CD14-positive monocyte (primary cell): ENCODE results near the gene EFCAB13. TPM values are rescaled to one million over a fixed set of nuclear protein-coding genes. Genes with fewer than 3 reads are reported as not detected.

Source experiments
- DNase-seq, 3 donors: peaks; one replicate each; pipeline ENCODE4 v3.0.0-alpha.2; 2011 to 2022
- H2AFZ ChIP-seq: 2 replicates; pipeline ENCODE4 v1.6.0; 2012; ENCODE audit warnings: mild to moderate bottlenecking, low read depth, low read length, inconsistent platforms; ENCODE audit not compliant: insufficient read depth, poor library complexity, severe bottlenecking
- H3K27ac ChIP-seq, 2 donors: 1 replicate in 1 of 2; 2 replicates in 1 of 2; pipeline ENCODE4 v1.5.1; 2012 to 2013; ENCODE audit warnings: low read length in 2 of 2, control low read depth in 1 of 2, inconsistent platforms in 1 of 2, low read depth in 1 of 2, mild to moderate bottlenecking in 1 of 2
- H3K27me3 ChIP-seq, 2 donors: one replicate each; pipeline versions ENCODE4 v1.6.0 to v1.6.1; 2011 to 2013; ENCODE audit warnings: low read length in 2 of 2; ENCODE audit not compliant: control insufficient read depth in 2 of 2, insufficient read depth in 2 of 2
- H3K36me3 ChIP-seq, 2 donors: replicated peaks in 1 of 2; 1 replicate in 1 of 2; 2 replicates in 1 of 2; pipeline versions ENCODE4 v1.5.1 to v1.6.1; 2012 to 2013; ENCODE audit warnings: low read length in 2 of 2, control low read depth in 1 of 2, inconsistent platforms in 1 of 2, mild to moderate bottlenecking in 1 of 2; ENCODE audit not compliant: insufficient read depth in 2 of 2, control insufficient read depth in 1 of 2
- H3K4me1 ChIP-seq, 2 donors: 1 replicate in 1 of 2; 2 replicates in 1 of 2; pipeline versions ENCODE4 v1.5.1 to v1.6.1; 2012 to 2013; ENCODE audit warnings: low read length in 2 of 2, control low read depth in 1 of 2, inconsistent platforms in 1 of 2, mild to moderate bottlenecking in 1 of 2, moderate library complexity in 1 of 2; ENCODE audit not compliant: insufficient read depth in 2 of 2, control insufficient read depth in 1 of 2
- H3K4me2 ChIP-seq: replicated peaks from 2 replicates; pipeline ENCODE3; 2012; ENCODE audit warnings: low read length, moderate library complexity, mild to moderate bottlenecking; ENCODE audit not compliant: poor library complexity, severe bottlenecking; ENCODE audit errors: extremely low read depth
- H3K4me3 ChIP-seq, 3 experiments: fragments of 200-600 bp in 1 of 3; sonication (generic) in 1 of 3; replicated peaks in 1 of 3; 1 replicate in 2 of 3; 2 replicates in 1 of 3; pipeline ENCODE4 v1.5.1; 2011 to 2013; ENCODE audit warnings: low read length in 3 of 3, mild to moderate bottlenecking in 3 of 3, control low read depth in 2 of 3, low read depth in 2 of 3, inconsistent platforms in 1 of 3, moderate library complexity in 1 of 3
- H3K79me2 ChIP-seq: 2 replicates; pipeline ENCODE4 v1.6.0; 2012; ENCODE audit warnings: mild to moderate bottlenecking, control low read depth, inconsistent platforms, low read length, moderate library complexity; ENCODE audit not compliant: insufficient read depth
- H3K9ac ChIP-seq: 2 replicates; pipeline ENCODE4 v1.6.0; 2017; ENCODE audit warnings: low read length, mild to moderate bottlenecking; ENCODE audit not compliant: insufficient read depth, poor library complexity, severe bottlenecking
- H3K9me3 ChIP-seq, 2 donors: replicated peaks in 1 of 2; 1 replicate in 1 of 2; 2 replicates in 1 of 2; pipeline versions ENCODE4 v1.5.1 to v1.6.1; 2012 to 2013; ENCODE audit warnings: low read length in 2 of 2, control low read depth in 1 of 2; ENCODE audit not compliant: control insufficient read depth in 1 of 2, insufficient read depth in 1 of 2
- H4K20me1 ChIP-seq: 2 replicates; pipeline ENCODE4 v1.6.0; 2012; ENCODE audit warnings: mild to moderate bottlenecking, low read length, control low read depth, moderate library complexity; ENCODE audit not compliant: insufficient read depth
- H3K27ac Mint-ChIP-seq, 7 donors: one replicate each; pipeline ENCODE4 v1.8.0; 2020; ENCODE audit warnings: mild to moderate bottlenecking in 7 of 7, mixed read lengths in 7 of 7, moderate library complexity in 6 of 7, inconsistent platforms in 2 of 7
- H3K27me3 Mint-ChIP-seq, 3 donors: one replicate each; pipeline ENCODE4 v1.8.0; 2021 to 2022; ENCODE audit warnings: low read depth in 3 of 3, mild to moderate bottlenecking in 3 of 3, mixed read lengths in 3 of 3, moderate library complexity in 3 of 3, inconsistent platforms in 1 of 3
- H3K36me3 Mint-ChIP-seq, 2 donors: one replicate each; pipeline ENCODE4 v1.8.0; 2020; ENCODE audit warnings: mixed read lengths in 2 of 2, inconsistent platforms in 1 of 2, mild to moderate bottlenecking in 1 of 2
- H3K4me1 Mint-ChIP-seq: one replicate; pipeline ENCODE4 v1.8.0; 2020; ENCODE audit warnings: mild to moderate bottlenecking, mixed read lengths
- H3K4me3 Mint-ChIP-seq, 2 donors: one replicate each; pipeline ENCODE4 v1.8.0; 2020; ENCODE audit warnings: mild to moderate bottlenecking in 2 of 2, mixed read lengths in 2 of 2, moderate library complexity in 1 of 2
- H3K9me3 Mint-ChIP-seq, 7 donors: one replicate each; pipeline ENCODE4 v1.8.0; 2020 to 2022; ENCODE audit warnings: mixed read lengths in 7 of 7, mild to moderate bottlenecking in 6 of 7, moderate library complexity in 6 of 7, inconsistent platforms in 2 of 7
- CTCF ChIP-seq: fragments of 200-600 bp; IDR thresholded peaks from one replicate; pipeline ENCODE4 v1.8.0; 2022; ENCODE audit warnings: antibody characterized with exemption, mild to moderate bottlenecking
- WGBS: methylation state at CpG from one replicate; pipeline ENCODE4 v1.1.5; 2013; ENCODE audit warnings: missing lambda C conversion rate; ENCODE audit not compliant: insufficient coverage; 5-methylcytosine and 5-hydroxymethylcytosine counted together
- intact Hi-C, 2 donors: fragments of 100-400 bp; cut with micrococcal nuclease; formaldehyde crosslinking; loops; one replicate each; pipeline versions ENCODE4 v1.15.0 to v1.15.1; 2023
- polyA plus RNA-seq, 3 donors: library from polyadenylated mRNA; depleted of rRNA in 1 of 3; unstranded in 2 of 3; stranded (reverse) in 1 of 3; fragments of 300-500 nt in 2 of 3; fragments of >200 nt in 1 of 3; fragmentation: Illumina TruSeq in 2 of 3; gene quantifications; 1 replicate in 2 of 3; 2 replicates in 1 of 3; pipeline ENCODE4 v1.2.3, GENCODE V29; 2012 to 2021

The EFCAB13 gene
- polyA plus RNA-seq, 3 donors = 1.0 to 5.7 (median 3.5) TPM

- TF ChIP-seq CTCF = no peak
- no peak overlapping the region for H3K27ac Mint-ChIP-seq
- intact Hi-C loops = no loop called here
- Histone ChIP-seq H3K9ac (no peak overlapping the region), H3K4me2 (no peak overlapping the region), H3K4me1 (no peaks in the 10 kb centered on the region), H2AFZ (no peak overlapping the region), H3K27me3 (no peaks in the 10 kb centered on the region), H3K36me3 (no peaks in the 10 kb centered on the region), H3K79me2 (no peaks in the 10 kb centered on the region), H3K9me3 (no peaks in the 10 kb centered on the region), H4K20me1 (no peaks in the 10 kb centered on the region), H3K27ac (no peak overlapping the region), H3K4me3 (no peak overlapping the region)
- H3K4me1 Mint-ChIP-seq = no peaks in the 10 kb centered on the region
- no peak overlapping the region for H3K4me3 Mint-ChIP-seq
- DNase-seq = no peak
- no peaks in the 10 kb centered on the region for H3K36me3 Mint-ChIP-seq
- WGBS = no CpG with 5 or more reads among the region's 2 CpGs
- peaks cover 3 to 13% (median 7%) of the 10 kb centered on the region in 7 donors for H3K9me3 Mint-ChIP-seq
- peaks cover 2 to 9% (median 3%) of the 10 kb centered on the region in 3 donors for H3K27me3 Mint-ChIP-seq
Observed at GRCh38 chr17:47301831-47302230, 21.9 kb upstream of the EFCAB13 start.

- intact Hi-C loops = no loop called here
- Mint-ChIP-seq H3K36me3 (no peaks in the 10 kb centered on the region), H3K27ac (no peak overlapping the region), H3K9me3 (peaks cover 3 to 12% (median 7%) of the 10 kb centered on the region in 7 donors), H3K4me3 (no peak overlapping the region), H3K4me1 (no peaks in the 10 kb centered on the region), H3K27me3 (peaks cover 2 to 4% (median 3%) of the 10 kb centered on the region in 3 donors)
- H3K4me2 ChIP-seq = no peak overlapping the region
- no peaks in the 10 kb centered on the region for H3K4me1 ChIP-seq
- no CpG with 5 or more reads among the region's 1 CpG for WGBS
- no peaks in the 10 kb centered on the region for H3K36me3 ChIP-seq
- no peaks in the 10 kb centered on the region for H3K79me2 ChIP-seq
- H3K9ac ChIP-seq = no peak overlapping the region
- no peaks in the 10 kb centered on the region for H3K9me3 ChIP-seq
- no peaks in the 10 kb centered on the region for H3K27me3 ChIP-seq
- H2AFZ ChIP-seq = no peak overlapping the region
- no peak for DNase-seq
- no peaks in the 10 kb centered on the region for H4K20me1 ChIP-seq
- TF ChIP-seq CTCF = no peak
- H3K27ac ChIP-seq = no peak overlapping the region
- no peak overlapping the region for H3K4me3 ChIP-seq
Observed at GRCh38 chr17:47304186-47304585, 19.6 kb upstream of the EFCAB13 start.
